GM12872 (cell line): ENCODE data around the gene AFAP1.

Source experiments
- CTCF ChIP-seq: IDR thresholded peaks from 3 replicates; pipeline ENCODE4 v1.5.1; 2011; ENCODE audit warnings: low read depth, mild to moderate bottlenecking, low read length, moderate library complexity; ENCODE audit not compliant: insufficient read depth

Gene AFAP1

GRCh38 chr4:7955393-7955792, 15.7 kb upstream of the AFAP1 start:
- TF ChIP-seq CTCF, result no peak

- TF ChIP-seq CTCF, result no peak
Measured at GRCh38 chr4:7952615-7953014, 13.0 kb upstream of the AFAP1 start.

- TF ChIP-seq CTCF, result no peak
Measured at GRCh38 chr4:7950301-7951092, 10.8 kb upstream of the AFAP1 start.

- no peak for TF ChIP-seq CTCF
Measured at GRCh38 chr4:7949759-7950158, 10.1 kb upstream of the AFAP1 start.

GRCh38 chr4:7947927-7948326, 8.3 kb upstream of the AFAP1 start:
- no peak for TF ChIP-seq CTCF

- no peak for TF ChIP-seq CTCF
Measured at GRCh38 chr4:7945709-7946380, 6.2 kb upstream of the AFAP1 start.

- TF ChIP-seq CTCF, result no peak
Measured at GRCh38 chr4:7944599-7945220, 5.0 kb upstream of the AFAP1 start.
